ENCODE results near the gene CEP350.

The CEP350 gene

GRCh38 chr1:180053594-180054567 is 99.3 kb downstream of the CEP350 start:
- no peak for DNase-seq (ENCODE audit: low read depth in 2 of 3, low spot score in 2 of 3)

GRCh38 chr1:180057883-180058396 is 103.3 kb downstream of the CEP350 start:
- no peak for DNase-seq (ENCODE audit: low read depth in 2 of 3, low spot score in 2 of 3)

GRCh38 chr1:180061019-180061418 is 106.4 kb downstream of the CEP350 start:
- DNase-seq (ENCODE audit: low read depth in 2 of 3, low spot score in 2 of 3) = no peak

GRCh38 chr1:180062452-180062971 is 107.9 kb downstream of the CEP350 start:
- no peak for DNase-seq (ENCODE audit: low read depth in 2 of 3, low spot score in 2 of 3)

DNA sequence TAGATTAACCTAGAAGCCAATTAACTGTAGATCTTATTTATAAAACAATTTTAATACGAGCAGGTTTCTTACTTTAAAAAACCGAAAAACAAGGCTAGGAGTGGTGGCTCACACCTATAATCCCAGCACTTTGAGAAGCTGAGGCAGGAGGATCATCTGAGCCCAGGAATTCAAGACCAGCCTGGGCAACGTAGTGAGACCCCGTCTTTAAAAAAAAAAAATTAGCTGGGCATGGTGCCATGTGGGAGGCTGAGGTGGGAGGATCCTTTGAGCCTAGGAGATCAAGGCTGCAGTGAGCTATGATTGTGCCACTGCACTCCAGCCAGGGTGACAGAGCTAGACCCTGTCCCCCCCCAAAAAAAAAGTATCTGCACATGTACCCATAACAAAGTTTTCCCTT is 110.8 kb downstream of the CEP350 start:
- no peak for DNase-seq (ENCODE audit: low read depth in 2 of 3, low spot score in 2 of 3)

GRCh38 chr1:180066150-180066549 is 111.5 kb downstream of the CEP350 start:
- DNase-seq (ENCODE audit: low read depth in 2 of 3, low spot score in 2 of 3) = no peak

- no peak for DNase-seq (ENCODE audit: low read depth in 2 of 3, low spot score in 2 of 3)
Observed at GRCh38 chr1:180070286-180070685, 115.7 kb downstream of the CEP350 start.

- DNase-seq (ENCODE audit: low read depth in 2 of 3, low spot score in 2 of 3) = no peak
Observed at GRCh38 chr1:180071759-180072158, 117.1 kb downstream of the CEP350 start.

GRCh38 chr1:180080439-180080838 is 125.8 kb downstream of the CEP350 start:
- DNase-seq (ENCODE audit: low read depth in 2 of 3, low spot score in 2 of 3) = no peak

GRCh38 chr1:180081474-180081873 is 126.9 kb downstream of the CEP350 start:
- no peak for DNase-seq (ENCODE audit: low read depth in 2 of 3, low spot score in 2 of 3)

GRCh38 chr1:180083164-180083563 is 128.6 kb downstream of the CEP350 start:
- DNase-seq (ENCODE audit: low read depth in 2 of 3, low spot score in 2 of 3) = no peak

- DNase-seq (ENCODE audit: low read depth in 2 of 3, low spot score in 2 of 3) = no peak
Observed at GRCh38 chr1:180084867-180085266, 130.3 kb downstream of the CEP350 start.

- DNase-seq (ENCODE audit: low read depth in 2 of 3, low spot score in 2 of 3) = no peak
Observed at GRCh38 chr1:180085331-180085730, 130.7 kb downstream of the CEP350 start.

- DNase-seq (ENCODE audit: low read depth in 2 of 3, low spot score in 2 of 3) = no peak
Observed at GRCh38 chr1:180092931-180093650, 138.5 kb downstream of the CEP350 start.

GRCh38 chr1:180094705-180095295 is 140.2 kb downstream of the CEP350 start:
- no peak for DNase-seq (ENCODE audit: low read depth in 2 of 3, low spot score in 2 of 3)

DNA sequence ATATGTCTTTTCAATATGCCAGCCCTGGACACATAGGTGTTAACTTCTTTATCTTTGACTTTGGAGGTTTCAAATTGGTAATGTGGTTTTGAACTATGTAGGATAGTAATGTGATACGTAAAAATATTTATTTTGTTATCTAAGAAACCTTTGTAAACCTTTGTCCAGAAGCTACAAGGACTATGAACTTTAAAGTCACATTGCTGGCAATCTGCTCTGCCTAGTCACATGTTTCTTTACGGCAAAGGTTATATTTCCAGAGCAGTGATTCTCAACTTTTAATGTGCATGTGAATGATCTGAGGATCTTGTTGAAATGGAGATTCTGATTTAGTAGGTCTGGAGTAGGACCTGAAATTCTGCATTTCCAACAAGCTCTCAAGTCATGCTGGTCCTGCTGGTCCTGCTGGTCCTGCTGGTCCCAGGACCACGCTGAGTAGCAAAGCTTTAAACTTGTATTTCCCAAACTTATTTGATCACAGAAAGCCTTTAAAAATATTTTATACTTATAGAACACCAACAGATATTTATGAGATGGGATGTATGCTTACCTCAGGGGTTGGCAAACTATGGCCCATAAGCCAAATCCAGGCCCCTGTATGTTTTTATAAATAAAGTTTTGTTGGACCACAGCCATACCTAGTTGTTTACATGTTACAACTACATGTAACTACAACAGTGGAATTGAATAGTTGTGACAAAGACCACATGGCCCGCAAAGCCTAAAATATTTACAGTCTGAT is 142.1 kb downstream of the CEP350 start:
- no peak for DNase-seq (ENCODE audit: low read depth in 2 of 3, low spot score in 2 of 3)

DNA sequence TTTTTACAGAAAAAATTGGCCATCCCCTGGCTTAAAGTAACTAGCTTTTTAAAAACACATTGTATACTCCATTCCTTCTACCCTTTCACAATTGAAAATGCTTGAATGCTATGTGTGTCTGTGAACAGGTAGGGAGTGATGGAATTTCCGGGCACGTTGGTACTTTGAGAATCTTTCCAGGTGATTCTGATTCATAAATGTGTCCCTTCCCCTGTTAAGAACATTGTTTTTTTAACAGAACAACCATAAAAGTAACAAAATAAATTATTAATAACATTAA is 142.7 kb downstream of the CEP350 start:
- DNase-seq (ENCODE audit: low read depth in 2 of 3, low spot score in 2 of 3) = no peak

- DNase-seq (ENCODE audit: low read depth in 2 of 3, low spot score in 2 of 3) = no peak
Observed at GRCh38 chr1:180101411-180101810, 146.8 kb downstream of the CEP350 start.

DNA sequence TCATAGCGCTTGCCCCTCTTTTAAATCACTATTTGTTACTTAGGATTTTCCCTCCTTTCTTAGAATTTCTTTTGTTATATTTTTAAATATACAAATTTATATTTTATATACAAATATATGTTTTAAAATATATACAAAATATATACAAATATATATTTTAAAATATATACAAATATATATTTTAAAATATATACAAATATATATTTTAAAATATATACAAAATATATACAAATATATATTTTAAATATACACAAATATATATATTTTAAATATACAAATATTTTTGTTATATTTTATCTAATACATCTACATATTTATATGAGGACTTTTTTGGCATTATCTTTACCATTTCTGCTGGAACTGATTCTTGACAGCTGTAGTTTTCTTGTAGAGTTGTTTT is 149.2 kb downstream of the CEP350 start:
- DNase-seq (ENCODE audit: low read depth in 2 of 3, low spot score in 2 of 3) = no peak

- DNase-seq (ENCODE audit: low read depth in 2 of 3, low spot score in 2 of 3) = no peak
Observed at GRCh38 chr1:180112091-180112490, 157.5 kb downstream of the CEP350 start.

Data from activated CD8-positive, alpha-beta memory T cell treated with anti-CD3 and anti-CD28 coated beads for 48 hours (primary cell).